ENCODE data around the gene NIM1K.
"Not testable (repeated sequence)": the region's sequence is repeated elsewhere in the genome, so short reads cannot be mapped to it uniquely, and the experiment has no call there.

NIM1K gene

GRCh38 chr5:43313854-43314457 lies 121.9 kb downstream of the NIM1K start:
- TF ChIP-seq CTCF (IDR thresholded peaks at IDR 0.05) (no peak), ZFX (IDR thresholded peaks at IDR 0.05; ENCODE audit: borderline replicate concordance) (no peak)
- peak overlapping the region; percentile 90 for H3K27ac ChIP-seq

GRCh38 chr5:43314724-43315123 lies 122.7 kb downstream of the NIM1K start:
- TF ChIP-seq CTCF (IDR thresholded peaks at IDR 0.05), result no peak
- TF ChIP-seq ZFX (IDR thresholded peaks at IDR 0.05; ENCODE audit: borderline replicate concordance), result no peak
- H3K27ac ChIP-seq, result peak overlapping the region; percentile 90

- no peak for TF ChIP-seq ZFX (IDR thresholded peaks at IDR 0.05; ENCODE audit: borderline replicate concordance)
- no peak for TF ChIP-seq CTCF (IDR thresholded peaks at IDR 0.05)
- H3K27ac ChIP-seq, result peak overlapping the region; percentile 90
These were observed 123.2 kb downstream of the NIM1K start for GRCh38 chr5:43315263-43315662.

- peak overlapping the region; percentile 90; the same call in 1 of the 2 replicates for H3K27ac ChIP-seq
- TF ChIP-seq CTCF (IDR thresholded peaks at IDR 0.05), result no peak
- no peak for TF ChIP-seq ZFX (IDR thresholded peaks at IDR 0.05; ENCODE audit: borderline replicate concordance)
These were observed 123.7 kb downstream of the NIM1K start for GRCh38 chr5:43315682-43316081.

- H3K27ac ChIP-seq, result no peak overlapping the region
- TF ChIP-seq ZFX (IDR thresholded peaks at IDR 0.05; ENCODE audit: borderline replicate concordance) (no peak), CTCF (IDR thresholded peaks at IDR 0.05) (no peak)
These were observed 124.4 kb downstream of the NIM1K start for GRCh38 chr5:43316421-43316820.

GRCh38 chr5:43320846-43321245 lies 128.8 kb downstream of the NIM1K start:
- H3K27ac ChIP-seq, result no peak overlapping the region
- TF ChIP-seq ZFX (IDR thresholded peaks at IDR 0.05; ENCODE audit: borderline replicate concordance) (no peak), CTCF (IDR thresholded peaks at IDR 0.05) (no peak)

- not testable (repeated sequence) for H3K27ac ChIP-seq
These were observed 131.5 kb downstream of the NIM1K start for GRCh38 chr5:43323488-43323887.

GRCh38 chr5:43325624-43326023 lies 133.6 kb downstream of the NIM1K start:
- H3K27ac ChIP-seq, result not testable (repeated sequence)
